Body of pancreas (tissue), 4 donors: Measurements from ENCODE around the gene MACROH2A1.

Experiments
- CTCF ChIP-seq, 7 experiments: fragments of 450-650 bp in 4 of 7; fragments of 200-600 bp in 3 of 7; sonication (generic) in 3 of 7; IDR thresholded peaks; one replicate each; pipeline ENCODE4 v1.5.1; 2016 to 2019; ENCODE audit warnings: antibody characterized with exemption in 7 of 7
- POLR2A ChIP-seq, 3 donors: fragments of 450-650 bp; IDR thresholded peaks; one replicate each; pipeline ENCODE4 v1.6.1; 2016; ENCODE audit warnings: antibody characterized with exemption in 3 of 3, mild to moderate bottlenecking in 2 of 3

DNA sequence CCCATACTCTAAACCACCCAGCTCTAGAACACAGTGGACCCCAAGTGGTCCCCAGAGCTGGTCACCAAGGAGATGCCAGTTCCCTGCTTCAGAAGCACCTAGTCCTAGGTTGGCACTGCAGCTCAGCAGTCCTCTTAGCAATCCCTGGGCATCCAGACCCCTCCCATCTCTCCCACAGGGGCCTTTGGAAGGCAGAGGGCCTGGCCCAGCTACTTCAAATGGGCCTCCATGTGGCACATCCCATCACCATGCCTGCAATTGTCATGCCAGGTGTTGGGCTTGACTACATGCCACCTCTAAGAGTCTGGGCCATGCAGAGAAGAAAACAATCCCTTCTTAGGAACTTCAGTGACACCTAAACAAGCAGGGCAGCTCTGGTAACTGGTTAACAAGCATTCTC lies 14.1 kb downstream of the MACROH2A1 start:
- no peak for TF ChIP-seq CTCF (IDR thresholded peaks at IDR 0.05)
- no peak for TF ChIP-seq POLR2A (IDR thresholded peaks at IDR 0.05)
